Activated CD4-positive, alpha-beta T cell treated with anti-CD3 and anti-CD28 coated beads, Interleukin-2, amount 10 ng/mL, durations not matched to agents 7 days and 5 days (primary cell): ENCODE measurements around the gene TPRX1. TPM values are rescaled to one million over a fixed set of nuclear protein-coding genes. Genes with fewer than 3 reads are reported as not detected.
A peak's percentile ranks its signal among the peaks of the same experiment; 100 is the strongest.
"Not testable (repeated sequence)": the region's sequence is repeated elsewhere in the genome, so short reads cannot be mapped to it uniquely, and the experiment has no call there.

Experiments
- CTCF ChIA-PET: fragments of 350-600 bp; sonication (Branson Sonifier 250); formaldehyde crosslinking; loops from one replicate; lab custom pipeline; 2021; ENCODE audit warnings: antibody characterized with exemption; lab: Charles Lee
- POLR2A ChIA-PET: fragments of 350-600 bp; sonication (Branson Sonifier 250); formaldehyde crosslinking; loops from one replicate; lab custom pipeline; 2021; ENCODE audit warnings: antibody characterized with exemption; lab: Charles Lee
- DNase-seq: peaks from one replicate; pipeline ENCODE4 v3.0.0-alpha.2; 2020
- H3K27ac Mint-ChIP-seq: one replicate; pipeline ENCODE4 v1.8.0; 2021; ENCODE audit warnings: mild to moderate bottlenecking, moderate library complexity, mixed read lengths
- H3K27me3 Mint-ChIP-seq: one replicate; pipeline ENCODE4 v1.8.0; 2021; ENCODE audit warnings: mixed read lengths
- H3K36me3 Mint-ChIP-seq: one replicate; pipeline ENCODE4 v1.8.0; 2021; ENCODE audit warnings: low read depth, mixed read lengths
- H3K4me1 Mint-ChIP-seq: one replicate; pipeline ENCODE4 v1.8.0; 2021; ENCODE audit warnings: mixed read lengths
- H3K4me3 Mint-ChIP-seq: one replicate; pipeline ENCODE4 v1.8.0; 2021; ENCODE audit warnings: mild to moderate bottlenecking, moderate library complexity, mixed read lengths
- H3K9me3 Mint-ChIP-seq: one replicate; pipeline ENCODE4 v1.8.0; 2021; ENCODE audit warnings: mixed read lengths
- total RNA-seq, 2 experiments: library from RNA; stranded (reverse); gene quantifications; one replicate each; pipeline ENCODE4 v1.2.3, GENCODE V29; 2021

TPRX1 gene
- total RNA-seq, 2 experiments from 2014 or later = not detected

DNA sequence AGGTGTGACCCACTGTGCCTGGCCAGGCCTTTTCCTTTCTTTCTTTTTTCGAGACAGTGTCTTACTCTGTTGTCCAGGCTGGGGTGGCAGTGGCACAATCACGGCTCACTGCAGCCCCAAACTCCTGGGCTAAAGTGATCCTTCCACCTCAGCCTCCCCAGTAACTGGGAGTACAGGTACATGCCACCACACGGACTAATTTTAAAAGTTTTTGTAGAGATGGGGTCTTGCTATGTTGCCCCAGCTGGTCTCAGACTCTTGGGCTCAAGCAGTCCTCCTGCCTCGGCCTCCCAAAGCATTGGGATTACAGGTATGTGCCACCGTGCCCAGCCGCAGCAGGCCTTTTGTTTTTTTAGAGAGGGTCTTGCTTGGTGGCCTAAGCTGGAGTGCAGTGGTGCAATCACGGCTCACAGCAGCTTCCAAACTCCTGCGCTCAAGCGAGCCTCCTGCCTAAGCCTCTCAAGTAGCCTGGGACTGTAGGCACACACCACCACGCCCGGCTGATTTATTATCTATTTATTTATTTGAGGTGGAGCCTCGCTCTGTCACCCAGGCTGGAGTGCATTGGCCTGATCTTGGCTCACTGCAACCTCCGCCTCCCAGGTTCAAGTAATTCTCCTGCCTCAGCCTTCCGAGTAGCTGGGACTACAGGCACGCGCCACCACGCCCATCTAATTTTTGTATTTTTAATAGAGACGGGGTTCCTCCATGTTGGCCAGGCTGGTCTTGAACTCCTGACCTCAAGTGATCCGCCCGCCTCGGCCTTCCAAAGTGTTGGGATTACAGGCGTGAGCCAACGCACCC, 26.9 kb downstream of the TPRX1 start:
- H3K36me3 Mint-ChIP-seq = peaks cover 16% of the 10 kb centered on the region
- POLR2A ChIA-PET, H3K9me3 Mint-ChIP-seq, H3K27me3 Mint-ChIP-seq, DNase-seq: not testable (repeated sequence)
- H3K4me3 Mint-ChIP-seq = peak overlapping the region; percentile 97
- peak overlapping the region; percentile 97 for H3K27ac Mint-ChIP-seq
- H3K4me1 Mint-ChIP-seq = peaks cover 36% of the 10 kb centered on the region
- CTCF ChIA-PET = interaction anchor here (0.7 to 1.4 kb wide), 4 partner anchors 10 to 1062 kb away, joined by 3 to 4 read pairs (median 4); no protein-coding TSS in a partner anchor

DNA sequence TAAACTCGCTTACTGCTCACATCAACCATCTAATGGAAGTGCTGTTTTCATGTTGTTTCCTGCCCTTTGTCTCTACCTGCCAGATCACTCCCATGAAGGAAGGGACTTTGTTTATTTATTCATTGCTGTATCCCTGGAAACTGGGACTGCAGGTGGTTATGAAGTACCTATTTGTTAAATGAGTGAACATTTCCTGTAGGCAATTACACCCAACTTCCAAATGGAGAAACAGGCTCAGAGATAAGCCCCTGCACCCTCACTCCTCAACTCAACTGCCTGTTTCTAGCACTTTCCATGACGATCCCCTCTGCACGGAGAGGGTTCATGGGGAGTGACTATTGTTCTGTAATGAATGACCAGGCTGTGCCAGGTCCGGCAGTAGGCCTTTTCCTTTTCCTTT, 27.8 kb downstream of the TPRX1 start:
- no peak for DNase-seq
- H3K27me3 Mint-ChIP-seq = peaks cover under 1% of the 10 kb centered on the region
- ChIA-PET CTCF (interaction anchor here (0.7 to 1.1 kb wide), 3 partner anchors 11 to 1061 kb away, joined by 3 read pairs; no protein-coding TSS in a partner anchor), POLR2A (no interaction called here)
- no peaks in the 10 kb centered on the region for H3K9me3 Mint-ChIP-seq
- H3K36me3 Mint-ChIP-seq = peaks cover 11% of the 10 kb centered on the region
- peak overlapping the region; percentile 30 for H3K4me3 Mint-ChIP-seq
- H3K4me1 Mint-ChIP-seq = peaks cover 31% of the 10 kb centered on the region
- peak overlapping the region; percentile 0 for H3K27ac Mint-ChIP-seq

DNA sequence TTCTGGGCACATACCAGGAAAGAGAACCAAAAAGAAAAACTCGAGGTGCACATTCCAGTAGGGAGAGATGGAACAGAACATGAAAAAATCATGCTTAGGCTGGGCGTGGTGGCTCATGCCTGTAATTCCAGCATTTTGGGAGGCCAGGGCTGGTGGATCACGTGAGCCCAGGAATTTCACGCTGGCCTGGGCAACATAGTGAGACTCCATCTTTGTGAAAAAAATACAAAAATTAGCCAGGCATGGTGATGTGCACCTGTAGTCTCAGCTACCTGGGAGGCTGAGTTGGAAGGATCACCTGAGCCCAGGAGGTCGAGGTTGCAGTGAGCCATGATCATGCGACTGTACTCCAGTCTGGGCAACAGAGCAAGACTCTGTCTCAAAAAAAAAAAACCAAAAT, 33.1 kb downstream of the TPRX1 start:
- H3K4me3 Mint-ChIP-seq, H3K36me3 Mint-ChIP-seq, DNase-seq, H3K9me3 Mint-ChIP-seq, CTCF ChIA-PET, H3K27ac Mint-ChIP-seq, H3K27me3 Mint-ChIP-seq, POLR2A ChIA-PET, H3K4me1 Mint-ChIP-seq: not testable (repeated sequence)

DNA sequence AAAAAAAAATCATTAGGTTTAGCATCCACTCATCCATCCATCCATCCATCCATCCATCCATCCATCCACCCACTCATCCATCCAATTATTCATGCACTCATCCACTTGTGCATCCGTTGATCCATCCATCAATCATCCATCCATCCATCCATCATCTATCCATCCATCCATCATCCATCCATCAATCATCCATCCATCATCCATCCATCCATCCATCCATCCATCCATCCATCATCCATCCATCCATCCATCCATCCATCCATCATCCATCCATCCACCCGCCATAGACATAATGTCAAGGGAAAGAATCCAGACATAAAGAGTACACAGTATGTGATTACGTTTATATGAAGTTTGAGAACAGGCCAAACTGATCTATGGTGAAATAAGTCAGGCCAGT, 34.8 kb downstream of the TPRX1 start:
- Mint-ChIP-seq H3K36me3 (no peaks in the 10 kb centered on the region), H3K9me3 (no peaks in the 10 kb centered on the region), H3K27me3 (peaks cover 6% of the 10 kb centered on the region), H3K4me1 (peaks cover 12% of the 10 kb centered on the region), H3K4me3 (no peak overlapping the region), H3K27ac (no peak overlapping the region)
- no peak for DNase-seq
- ChIA-PET POLR2A (no interaction called here), CTCF (no interaction called here)

DNA sequence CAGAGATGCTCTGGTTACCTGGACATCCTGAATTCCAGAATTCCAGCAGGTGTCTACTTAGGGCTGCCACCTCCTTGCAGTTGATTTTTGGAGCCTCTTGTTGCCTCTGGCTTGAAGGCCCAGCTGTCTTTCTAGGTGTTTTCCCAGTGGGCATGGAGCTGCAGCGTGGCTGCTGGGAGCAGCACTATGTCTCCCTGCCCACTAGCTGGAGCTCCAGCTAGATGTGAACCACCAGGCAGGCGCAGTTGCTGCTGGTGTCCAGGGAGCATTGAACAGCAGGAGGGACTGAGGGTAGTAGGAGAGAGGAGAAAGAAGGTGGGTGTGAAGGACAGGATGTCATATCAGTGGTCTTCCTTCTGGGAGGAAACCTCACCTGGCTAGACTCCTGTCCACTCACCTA, 35.7 kb downstream of the TPRX1 start:
- peaks cover 12% of the 10 kb centered on the region for H3K4me1 Mint-ChIP-seq
- POLR2A ChIA-PET = no interaction called here
- H3K4me3 Mint-ChIP-seq = no peak overlapping the region
- H3K9me3 Mint-ChIP-seq = no peaks in the 10 kb centered on the region
- H3K27me3 Mint-ChIP-seq = peaks cover 6% of the 10 kb centered on the region
- H3K27ac Mint-ChIP-seq = no peak overlapping the region
- H3K36me3 Mint-ChIP-seq = no peaks in the 10 kb centered on the region
- CTCF ChIA-PET = interaction anchor here (1.1 kb wide), 1 partner anchor 9 kb away, joined by 4 read pairs; the partner anchor contains the start of gene SELENOW
- DNase-seq = no peak

DNA sequence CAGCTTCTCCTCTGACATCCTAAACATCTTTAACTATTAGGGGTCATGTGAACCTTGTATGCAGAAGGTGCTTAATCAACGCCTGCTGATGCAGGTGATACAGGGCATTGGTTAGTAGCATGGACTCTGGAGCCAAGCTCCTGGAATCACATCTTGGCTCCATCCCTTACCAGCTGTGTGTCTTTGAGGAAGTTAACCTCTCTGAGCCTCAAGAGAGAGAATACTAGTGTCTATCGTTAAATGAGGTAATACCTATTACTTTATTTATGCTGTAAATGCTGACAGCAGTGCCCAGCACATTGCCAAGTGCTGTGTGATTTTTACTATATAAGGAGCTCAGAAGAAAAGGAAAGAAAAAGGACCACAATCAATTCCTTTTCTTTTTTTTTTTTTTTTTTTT, 37.0 kb downstream of the TPRX1 start:
- H3K36me3 Mint-ChIP-seq = no peaks in the 10 kb centered on the region
- ChIA-PET POLR2A (no interaction called here), CTCF (interaction anchor here (0.9 to 1.1 kb wide), 2 partner anchors 11 to 331 kb away, joined by 3 to 4 read pairs; partner anchors contain the start of gene SELENOW)
- H3K9me3 Mint-ChIP-seq = no peaks in the 10 kb centered on the region
- peaks cover 6% of the 10 kb centered on the region for H3K27me3 Mint-ChIP-seq
- H3K4me1 Mint-ChIP-seq = peaks cover 12% of the 10 kb centered on the region
- no peak for DNase-seq
- H3K4me3 Mint-ChIP-seq = no peak overlapping the region
- no peak overlapping the region for H3K27ac Mint-ChIP-seq

DNA sequence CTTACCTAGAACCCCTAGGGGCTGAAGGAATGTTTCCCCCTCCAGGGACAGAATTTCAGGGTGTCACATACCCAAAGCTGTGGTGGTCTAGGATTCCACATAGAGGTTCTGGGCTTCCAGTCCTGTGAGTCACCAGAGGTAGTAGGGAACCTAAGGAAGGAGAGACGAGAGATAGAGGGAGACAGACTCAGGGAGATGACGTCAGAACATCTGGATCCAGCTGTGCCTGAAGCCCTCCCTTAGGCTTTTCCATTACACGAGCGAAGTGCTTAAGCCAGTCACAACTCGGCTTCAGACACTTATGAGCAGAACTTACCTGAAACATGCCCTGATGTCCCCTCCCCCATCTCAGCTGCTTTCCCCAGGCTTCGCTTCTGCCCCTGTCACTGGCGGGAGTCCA, 37.7 kb downstream of the TPRX1 start:
- Mint-ChIP-seq H3K4me3 (no peak overlapping the region), H3K9me3 (no peaks in the 10 kb centered on the region), H3K27ac (no peak overlapping the region), H3K36me3 (no peaks in the 10 kb centered on the region), H3K4me1 (peaks cover 12% of the 10 kb centered on the region), H3K27me3 (peaks cover 6% of the 10 kb centered on the region)
- no peak for DNase-seq
- CTCF ChIA-PET = interaction anchor here (0.9 kb wide), 1 partner anchor 330 kb away, joined by 3 read pairs; no protein-coding TSS in a partner anchor
- POLR2A ChIA-PET = no interaction called here

DNA sequence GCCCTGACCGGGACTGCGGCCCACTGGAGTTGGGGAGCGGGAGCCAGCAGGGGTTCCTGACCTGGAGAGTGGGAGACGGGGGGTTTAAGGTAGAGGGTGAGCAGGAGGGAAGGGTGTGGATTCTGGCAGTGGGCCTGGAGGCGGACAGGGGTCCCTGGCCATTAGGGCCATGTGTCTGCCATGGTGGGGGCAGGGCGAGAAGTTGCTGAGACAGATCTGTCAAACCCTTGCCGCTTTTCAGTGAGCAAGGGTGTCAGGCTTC, 38.1 kb downstream of the TPRX1 start:
- H3K27ac Mint-ChIP-seq = no peak overlapping the region

DNA sequence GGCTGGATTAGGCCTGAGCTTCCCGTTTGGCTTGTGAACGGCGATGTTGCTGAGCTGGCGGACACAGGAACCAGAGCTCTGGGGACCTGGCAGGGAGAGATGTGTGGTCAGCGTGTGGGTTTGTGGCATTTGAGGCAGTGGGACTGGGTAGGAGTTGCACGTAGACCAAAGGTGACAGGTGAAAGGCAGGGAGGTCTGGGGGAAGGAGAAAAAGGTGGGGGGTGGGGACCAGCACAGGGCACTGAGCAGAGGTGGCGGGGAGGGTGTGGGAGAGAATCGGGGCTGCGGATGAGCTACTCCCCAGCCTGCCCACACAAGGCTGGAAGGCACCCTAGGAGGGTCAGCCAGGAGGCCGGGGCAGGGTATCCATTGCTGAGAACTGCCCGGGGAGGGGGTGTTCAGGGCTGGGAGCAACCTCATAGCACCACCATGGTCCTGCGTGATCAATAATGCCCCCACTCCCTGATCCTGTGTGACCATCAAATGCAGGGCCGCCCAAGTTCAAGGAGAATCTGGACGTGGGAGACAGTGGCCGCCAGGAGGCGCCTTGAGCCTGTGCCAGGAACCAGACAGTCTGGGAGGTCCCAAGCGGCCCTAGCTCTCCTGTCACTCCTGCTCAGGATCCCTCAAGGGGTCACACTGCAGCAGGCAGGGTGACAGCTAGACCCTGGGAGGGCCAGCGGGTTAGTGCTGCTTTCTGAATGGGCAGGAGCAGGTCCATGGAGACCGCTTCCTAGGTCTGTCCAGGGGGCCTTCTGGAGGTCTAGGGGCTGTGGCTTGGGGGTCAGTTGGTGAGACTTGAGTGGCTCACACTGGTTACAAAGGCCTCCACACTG, 38.6 kb downstream of the TPRX1 start:
- ChIA-PET POLR2A (no interaction called here), CTCF (interaction anchor here (0.6 to 1.8 kb wide), 4 partner anchors 9 to 426 kb away, joined by 3 to 5 read pairs (median 4); partner anchors contain the start of gene NOP53)
- Mint-ChIP-seq H3K27me3 (peaks cover 4% of the 10 kb centered on the region), H3K36me3 (no peaks in the 10 kb centered on the region), H3K9me3 (no peaks in the 10 kb centered on the region), H3K4me1 (peaks cover 12% of the 10 kb centered on the region), H3K27ac (no peak overlapping the region), H3K4me3 (no peak overlapping the region)
- DNase-seq = peak; percentile 54

More for the DNA sequence above, 38.1 kb downstream of the TPRX1 start:
- CTCF ChIA-PET = interaction anchor here (0.6 to 1.8 kb wide), 2 partner anchors 9 to 47 kb away, joined by 4 to 5 read pairs; no protein-coding TSS in a partner anchor
- H3K4me1 Mint-ChIP-seq = peaks cover 12% of the 10 kb centered on the region
- peaks cover 4% of the 10 kb centered on the region for H3K27me3 Mint-ChIP-seq
- DNase-seq = no peak
- H3K36me3 Mint-ChIP-seq = no peaks in the 10 kb centered on the region
- no peaks in the 10 kb centered on the region for H3K9me3 Mint-ChIP-seq
- no peak overlapping the region for H3K4me3 Mint-ChIP-seq
- POLR2A ChIA-PET = no interaction called here

DNA sequence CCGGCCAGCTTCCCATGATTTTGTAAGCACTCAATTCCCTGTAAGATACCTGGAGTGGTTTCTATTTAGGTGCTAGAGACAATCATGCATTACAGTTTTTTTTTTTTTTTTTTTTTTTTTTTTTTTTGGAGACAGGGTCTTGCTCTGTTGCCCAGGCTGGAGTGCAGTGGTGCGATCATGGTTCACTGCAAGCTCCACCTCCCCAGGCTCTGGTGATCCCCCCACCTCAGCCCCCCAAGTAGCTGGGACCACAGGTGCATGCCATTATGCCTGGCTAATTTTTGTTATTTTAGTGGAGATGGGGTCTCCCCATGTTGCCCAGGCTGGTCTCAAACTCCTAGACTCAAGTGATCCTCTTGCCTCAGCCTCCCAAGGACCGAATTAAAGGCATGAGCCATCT, 39.6 kb downstream of the TPRX1 start:
- H3K9me3 Mint-ChIP-seq, H3K4me1 Mint-ChIP-seq, H3K27me3 Mint-ChIP-seq, H3K36me3 Mint-ChIP-seq, POLR2A ChIA-PET, DNase-seq, H3K4me3 Mint-ChIP-seq, H3K27ac Mint-ChIP-seq: not testable (repeated sequence)
- CTCF ChIA-PET = interaction anchor here (0.5 to 1.8 kb wide), 3 partner anchors 8 to 51 kb away, joined by 3 to 5 read pairs (median 3); partner anchors contain the start of gene NOP53

DNA sequence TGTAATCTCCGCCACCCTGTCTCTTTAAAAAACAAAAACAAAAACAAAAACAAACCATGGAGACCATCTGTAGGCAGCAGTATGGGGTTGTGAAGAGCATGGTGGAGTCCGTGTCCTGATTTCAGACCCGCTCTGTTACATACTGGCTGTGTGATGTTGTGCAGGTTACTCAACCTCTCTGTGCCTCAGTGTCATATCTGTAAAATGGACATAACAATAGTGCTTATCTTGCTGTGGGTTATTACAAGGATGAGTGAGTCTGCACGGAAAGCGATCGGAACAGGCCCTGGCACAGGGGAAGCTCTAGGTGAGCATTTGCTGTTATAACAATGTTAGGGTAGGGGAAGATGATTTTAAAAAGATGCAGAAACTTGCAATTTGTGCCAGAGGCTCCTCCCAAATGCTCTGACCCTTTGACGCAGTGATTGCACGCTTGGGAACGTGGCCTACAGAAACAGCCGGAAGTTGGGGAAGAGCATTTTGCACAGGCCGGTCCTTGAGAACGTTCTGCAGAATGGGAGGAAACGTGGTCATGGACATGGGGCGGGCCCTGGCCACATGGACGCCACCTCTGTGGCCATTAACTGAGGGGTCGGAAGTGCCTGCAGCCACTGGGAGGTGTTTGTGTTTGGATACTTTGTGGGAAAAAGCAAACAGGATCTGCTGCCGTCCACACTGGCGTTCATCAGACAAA, 41.6 kb downstream of the TPRX1 start:
- Mint-ChIP-seq H3K27me3 (no peaks in the 10 kb centered on the region), H3K4me1 (peaks cover 4% of the 10 kb centered on the region), H3K9me3 (no peaks in the 10 kb centered on the region), H3K27ac (no peak overlapping the region), H3K4me3 (no peak overlapping the region), H3K36me3 (peaks cover 14% of the 10 kb centered on the region)
- DNase-seq = no peak
- ChIA-PET CTCF (interaction anchor here (0.6 kb wide), 1 partner anchor 75 kb away, joined by 3 read pairs; no protein-coding TSS in a partner anchor), POLR2A (no interaction called here)

DNA sequence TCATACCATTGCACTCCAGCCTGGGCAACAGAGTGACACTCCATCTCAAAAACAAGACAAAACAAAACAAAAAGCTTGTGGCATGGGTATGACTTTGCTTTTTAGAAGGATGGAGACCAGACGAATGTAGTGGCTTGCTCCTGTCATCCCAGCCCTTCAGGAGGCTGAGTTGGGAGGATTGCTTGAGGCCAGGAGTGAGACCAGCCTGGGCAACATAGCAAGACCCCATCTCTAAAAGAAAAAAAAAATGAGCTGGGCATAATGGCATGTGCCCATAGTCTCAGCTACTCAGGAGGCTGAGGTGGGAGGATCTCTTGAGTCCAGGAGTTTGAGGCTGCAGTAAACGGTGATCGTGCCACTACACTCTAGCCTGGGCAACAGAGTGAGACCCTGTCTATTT, 42.2 kb downstream of the TPRX1 start:
- H3K27ac Mint-ChIP-seq = no peak overlapping the region
- CTCF ChIA-PET = no interaction called here
- no peak overlapping the region for H3K4me3 Mint-ChIP-seq
- H3K36me3 Mint-ChIP-seq = peaks cover 19% of the 10 kb centered on the region
- DNase-seq = no peak
- H3K27me3 Mint-ChIP-seq = no peaks in the 10 kb centered on the region
- POLR2A ChIA-PET = no interaction called here
- peaks cover 4% of the 10 kb centered on the region for H3K4me1 Mint-ChIP-seq
- H3K9me3 Mint-ChIP-seq = no peaks in the 10 kb centered on the region
